Measurements from ENCODE around the gene SNN.

GRCh38 chr16:11677959-11678881 is 10.0 kb downstream of the SNN start:
- TF ChIP-seq POLR2A (IDR thresholded peaks at IDR 0.05; ENCODE audit: low read depth, low read length) (no peak), POLR2AphosphoS5 (IDR thresholded peaks at IDR 0.05; ENCODE audit: low read depth, low read length) (no peak)

All from GM12892 (cell line).